K562 (cell line): ENCODE results near the gene NEK5. TPM values are rescaled to one million over a fixed set of nuclear protein-coding genes. Genes with fewer than 3 reads are reported as not detected.

ENCODE experiments used
- CBX5 ChIP-seq: IDR thresholded peaks from 2 replicates; pipeline ENCODE4 v1.6.1; 2014; ENCODE audit warnings: low read depth, borderline replicate concordance
- CTBP1 ChIP-seq: fragments of 450-650 bp; IDR thresholded peaks from 2 replicates; pipeline ENCODE4 v1.6.1; 2016; ENCODE audit warnings: borderline replicate concordance
- ETS2 ChIP-seq: IDR thresholded peaks from 2 replicates; pipeline ENCODE4 v1.6.1; 2016; ENCODE audit warnings: borderline replicate concordance, missing genetic modification characterization, mild to moderate bottlenecking, moderate library complexity, missing compliant biosample characterization; ENCODE audit not compliant: poor library complexity, severe bottlenecking
- KAT7 ChIP-seq: sonication (generic); formaldehyde crosslinking; IDR thresholded peaks from 2 replicates; pipeline ENCODE4 v1.8.0; 2022; ENCODE audit warnings: missing genetic modification reagents, mild to moderate bottlenecking, borderline replicate concordance
- MCM5 ChIP-seq: fragments of 450-650 bp; IDR thresholded peaks from 2 replicates; pipeline ENCODE4 v1.6.1; 2016; ENCODE audit warnings: low read depth
- MYC ChIP-seq, 2 experiments: fragments of 250-450 bp in 1 of 2; sonication (Bioruptor Pico) in 1 of 2; IDR thresholded peaks; 2 replicates each; pipeline versions ENCODE4 v1.5.1 to v1.6.1; 2012 to 2021; ENCODE audit warnings: low read depth in 2 of 2, borderline replicate concordance in 1 of 2, improper control_type of control experiment in 1 of 2, low read length in 1 of 2, mild to moderate bottlenecking in 1 of 2, moderate library complexity in 1 of 2
- NCOA1 ChIP-seq: fragments of 450-650 bp; IDR thresholded peaks from 2 replicates; pipeline ENCODE4 v1.6.1; 2016; ENCODE audit warnings: low read depth
- NEUROD1 ChIP-seq: fragments of 150-350 bp; IDR thresholded peaks from 2 replicates; pipeline ENCODE4 v1.6.1; 2014; ENCODE audit warnings: borderline replicate concordance, low read length, low read depth; ENCODE audit not compliant: partially characterized antibody
- POLR2A ChIP-seq: fragments of 450-650 bp; conservative IDR thresholded peaks from 2 replicates; pipeline ENCODE4 v1.6.1; 2016
- SP1 ChIP-seq: sonication (generic); formaldehyde crosslinking; IDR thresholded peaks from 2 replicates; pipeline ENCODE4 v1.8.1; 2022; ENCODE audit warnings: mild to moderate bottlenecking, missing genetic modification reagents
- XRCC3 ChIP-seq: fragments of 450-650 bp; IDR thresholded peaks from 2 replicates; pipeline ENCODE4 v1.6.1; 2017; ENCODE audit warnings: mild to moderate bottlenecking, moderate library complexity
- ZFX ChIP-seq: sonication (generic); formaldehyde crosslinking; IDR thresholded peaks from 2 replicates; pipeline ENCODE4 v1.8.0; 2022; ENCODE audit warnings: mild to moderate bottlenecking, missing genetic modification reagents, moderate library complexity
- ZNF436 ChIP-seq: fragments of 250-450, 450-650 bp; sonication (Bioruptor Pico); formaldehyde crosslinking; IDR thresholded peaks from 2 replicates; pipeline ENCODE4 v1.7.0; 2020; ENCODE audit warnings: mild to moderate bottlenecking
- ZNF445 ChIP-seq: fragments of 250-450 bp; sonication (Bioruptor Pico); IDR thresholded peaks from 2 replicates; pipeline ENCODE4 v1.4.0; 2020; ENCODE audit warnings: low read depth, mild to moderate bottlenecking, moderate library complexity
- ZNF75A ChIP-seq: fragments of 450-650 bp; formaldehyde crosslinking; IDR thresholded peaks from 2 replicates; pipeline ENCODE4 v1.4.0; 2020; ENCODE audit warnings: mild to moderate bottlenecking
- polyA plus RNA-seq, 8 experiments: library from polyadenylated mRNA; depleted of rRNA in 4 of 8; stranded (reverse) in 5 of 8; unstranded in 3 of 8; fragments of >200 nt; fragmentation: Nextera tagmentation in 2 of 8; fragmentation: Illumina TruSeq in 1 of 8; extraction: Ambion mirVana in 2 of 8; extraction: Trizol in 1 of 8; gene quantifications; 2 replicates each; pipeline versions ENCODE4 v1.2.1 to v1.2.3, GENCODE V29; 2011 to 2014; ENCODE audit warnings: inconsistent platforms in 1 of 8, missing spikeins in 1 of 8
- total RNA-seq, 7 experiments: library from RNA; depleted of rRNA in 6 of 7; stranded (reverse); fragments of >200 nt in 6 of 7; fragmentation: Illumina TruSeq in 2 of 7; extraction: Trizol in 2 of 7; gene quantifications; 2 replicates each; pipeline versions ENCODE4 v1.2.1 to v1.2.3, GENCODE V29; 2011 to 2021; ENCODE audit warnings: low replicate concordance in 1 of 7
- TF ChIP-seq, protein P1 (sequence below), 2 experiments: IDR thresholded peaks; 2 replicates each; pipeline ENCODE4 v1.6.1; 2012; ENCODE audit warnings: improper control_type of control experiment in 2 of 2, low read depth in 2 of 2, low read length in 2 of 2, borderline replicate concordance in 1 of 2
- TF ChIP-seq, protein P2 (sequence below): fragments of 250-450 bp; sonication (Bioruptor Pico); IDR thresholded peaks from 2 replicates; pipeline ENCODE4 v1.5.0; 2020; ENCODE audit warnings: mild to moderate bottlenecking, borderline replicate concordance
- TF ChIP-seq, protein P3 (sequence below): sonication (generic); formaldehyde crosslinking; IDR thresholded peaks from 2 replicates; pipeline ENCODE4 v1.4.0; 2020; ENCODE audit warnings: mild to moderate bottlenecking, missing genetic modification reagents
- TF ChIP-seq, protein P4 (sequence below): fragments of 450-650 bp; formaldehyde crosslinking; IDR thresholded peaks from 2 replicates; pipeline ENCODE4 v1.4.0; 2020; ENCODE audit warnings: mild to moderate bottlenecking, moderate library complexity

The NEK5 gene
- total and polyA plus RNA-seq, 9 of the 15 experiments (the other 6 are each of a cell fraction or from before 2014, with no cell fraction given): 0.09 to 0.44 (median 0.33) TPM

DNA sequence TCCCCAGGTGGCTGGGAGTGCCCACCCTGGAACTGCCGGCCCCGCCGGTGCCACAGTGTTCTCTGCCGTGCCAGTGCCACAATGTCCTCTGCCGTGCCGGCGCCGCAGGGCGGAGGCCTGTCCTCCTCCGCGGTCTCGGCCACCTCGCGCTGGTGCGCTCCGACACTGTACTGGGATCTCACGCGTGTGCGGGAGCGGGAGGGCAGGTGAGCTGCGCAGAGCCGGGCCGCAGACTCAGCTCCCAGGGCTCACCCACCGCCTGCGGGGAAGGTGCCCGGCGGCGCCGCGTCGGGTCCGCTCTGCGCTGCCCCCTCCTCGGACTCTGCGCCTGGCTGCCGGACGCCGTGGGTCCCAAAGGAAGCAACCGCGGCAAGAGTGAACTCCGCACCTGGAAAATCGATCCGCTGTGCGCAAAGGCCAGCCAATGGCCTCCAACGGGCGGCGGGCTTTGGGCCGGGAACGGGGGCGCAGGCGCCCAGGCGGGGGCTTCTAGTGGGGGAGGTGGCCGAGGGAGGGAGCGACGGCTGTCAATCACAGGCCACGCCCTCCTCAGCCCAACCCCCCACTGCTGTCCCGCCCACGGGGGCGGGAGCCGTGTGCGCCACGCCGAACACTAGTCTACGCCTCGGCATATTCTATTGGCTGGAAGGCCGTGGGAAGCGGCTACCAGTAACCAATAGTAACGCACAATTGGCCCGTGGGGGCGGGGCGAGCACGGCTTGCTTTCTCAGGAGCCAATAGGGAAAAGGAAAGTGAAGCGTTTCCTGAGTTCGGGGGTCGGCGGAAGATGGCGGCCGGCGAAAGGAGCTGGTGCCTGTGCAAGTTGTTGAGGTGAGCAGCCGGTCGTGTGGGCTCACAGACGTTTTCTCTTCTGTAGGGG, 117.0 kb downstream of the NEK5 start, which contains the start of gene ALG11 (continued):
- TF ChIP-seq, protein P1, sequence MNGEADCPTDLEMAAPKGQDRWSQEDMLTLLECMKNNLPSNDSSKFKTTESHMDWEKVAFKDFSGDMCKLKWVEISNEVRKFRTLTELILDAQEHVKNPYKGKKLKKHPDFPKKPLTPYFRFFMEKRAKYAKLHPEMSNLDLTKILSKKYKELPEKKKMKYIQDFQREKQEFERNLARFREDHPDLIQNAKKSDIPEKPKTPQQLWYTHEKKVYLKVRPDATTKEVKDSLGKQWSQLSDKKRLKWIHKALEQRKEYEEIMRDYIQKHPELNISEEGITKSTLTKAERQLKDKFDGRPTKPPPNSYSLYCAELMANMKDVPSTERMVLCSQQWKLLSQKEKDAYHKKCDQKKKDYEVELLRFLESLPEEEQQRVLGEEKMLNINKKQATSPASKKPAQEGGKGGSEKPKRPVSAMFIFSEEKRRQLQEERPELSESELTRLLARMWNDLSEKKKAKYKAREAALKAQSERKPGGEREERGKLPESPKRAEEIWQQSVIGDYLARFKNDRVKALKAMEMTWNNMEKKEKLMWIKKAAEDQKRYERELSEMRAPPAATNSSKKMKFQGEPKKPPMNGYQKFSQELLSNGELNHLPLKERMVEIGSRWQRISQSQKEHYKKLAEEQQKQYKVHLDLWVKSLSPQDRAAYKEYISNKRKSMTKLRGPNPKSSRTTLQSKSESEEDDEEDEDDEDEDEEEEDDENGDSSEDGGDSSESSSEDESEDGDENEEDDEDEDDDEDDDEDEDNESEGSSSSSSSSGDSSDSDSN (IDR thresholded peaks at IDR 0.05; ENCODE audit: borderline replicate concordance in 1 of 2, low read depth in 2 of 2, low read length in 2 of 2): 0 out of 4 replicates have a peak, but pooled peaks have one; percentile 3 to 61
- peak; percentile 86 for TF ChIP-seq POLR2A
- peak; percentile 82; the same call in 1 of the 2 replicates for TF ChIP-seq KAT7 (CRISPR knock-in tag)
- peak; percentile 96 for TF ChIP-seq SP1 (CRISPR knock-in tag)
- 0 out of 2 replicates have a peak, but pooled peaks have one; percentile 38 for TF ChIP-seq CTBP1
- TF ChIP-seq ZNF445 (CRISPR knock-in tag): no peak
- TF ChIP-seq NEUROD1: peak; percentile 89
- no peak for TF ChIP-seq XRCC3
- TF ChIP-seq ZNF436 (CRISPR knock-in tag): no peak
- TF ChIP-seq NCOA1: no peak
- TF ChIP-seq, protein P2, sequence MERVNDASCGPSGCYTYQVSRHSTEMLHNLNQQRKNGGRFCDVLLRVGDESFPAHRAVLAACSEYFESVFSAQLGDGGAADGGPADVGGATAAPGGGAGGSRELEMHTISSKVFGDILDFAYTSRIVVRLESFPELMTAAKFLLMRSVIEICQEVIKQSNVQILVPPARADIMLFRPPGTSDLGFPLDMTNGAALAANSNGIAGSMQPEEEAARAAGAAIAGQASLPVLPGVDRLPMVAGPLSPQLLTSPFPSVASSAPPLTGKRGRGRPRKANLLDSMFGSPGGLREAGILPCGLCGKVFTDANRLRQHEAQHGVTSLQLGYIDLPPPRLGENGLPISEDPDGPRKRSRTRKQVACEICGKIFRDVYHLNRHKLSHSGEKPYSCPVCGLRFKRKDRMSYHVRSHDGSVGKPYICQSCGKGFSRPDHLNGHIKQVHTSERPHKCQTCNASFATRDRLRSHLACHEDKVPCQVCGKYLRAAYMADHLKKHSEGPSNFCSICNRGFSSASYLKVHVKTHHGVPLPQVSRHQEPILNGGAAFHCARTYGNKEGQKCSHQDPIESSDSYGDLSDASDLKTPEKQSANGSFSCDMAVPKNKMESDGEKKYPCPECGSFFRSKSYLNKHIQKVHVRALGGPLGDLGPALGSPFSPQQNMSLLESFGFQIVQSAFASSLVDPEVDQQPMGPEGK (CRISPR knock-in tag): no peak
- peak; percentile 65 for TF ChIP-seq MYC (IDR thresholded peaks at IDR 0.05; ENCODE audit: low read depth, low read length)
- TF ChIP-seq MYC (CRISPR knock-in tag; IDR thresholded peaks at IDR 0.05; ENCODE audit: borderline replicate concordance, low read depth): no peak
- no peak for TF ChIP-seq MCM5
- TF ChIP-seq, protein P3, sequence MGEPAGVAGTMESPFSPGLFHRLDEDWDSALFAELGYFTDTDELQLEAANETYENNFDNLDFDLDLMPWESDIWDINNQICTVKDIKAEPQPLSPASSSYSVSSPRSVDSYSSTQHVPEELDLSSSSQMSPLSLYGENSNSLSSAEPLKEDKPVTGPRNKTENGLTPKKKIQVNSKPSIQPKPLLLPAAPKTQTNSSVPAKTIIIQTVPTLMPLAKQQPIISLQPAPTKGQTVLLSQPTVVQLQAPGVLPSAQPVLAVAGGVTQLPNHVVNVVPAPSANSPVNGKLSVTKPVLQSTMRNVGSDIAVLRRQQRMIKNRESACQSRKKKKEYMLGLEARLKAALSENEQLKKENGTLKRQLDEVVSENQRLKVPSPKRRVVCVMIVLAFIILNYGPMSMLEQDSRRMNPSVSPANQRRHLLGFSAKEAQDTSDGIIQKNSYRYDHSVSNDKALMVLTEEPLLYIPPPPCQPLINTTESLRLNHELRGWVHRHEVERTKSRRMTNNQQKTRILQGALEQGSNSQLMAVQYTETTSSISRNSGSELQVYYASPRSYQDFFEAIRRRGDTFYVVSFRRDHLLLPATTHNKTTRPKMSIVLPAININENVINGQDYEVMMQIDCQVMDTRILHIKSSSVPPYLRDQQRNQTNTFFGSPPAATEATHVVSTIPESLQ: no peak
- peak; percentile 75 for TF ChIP-seq ZFX (CRISPR knock-in tag)
- TF ChIP-seq, protein P4, sequence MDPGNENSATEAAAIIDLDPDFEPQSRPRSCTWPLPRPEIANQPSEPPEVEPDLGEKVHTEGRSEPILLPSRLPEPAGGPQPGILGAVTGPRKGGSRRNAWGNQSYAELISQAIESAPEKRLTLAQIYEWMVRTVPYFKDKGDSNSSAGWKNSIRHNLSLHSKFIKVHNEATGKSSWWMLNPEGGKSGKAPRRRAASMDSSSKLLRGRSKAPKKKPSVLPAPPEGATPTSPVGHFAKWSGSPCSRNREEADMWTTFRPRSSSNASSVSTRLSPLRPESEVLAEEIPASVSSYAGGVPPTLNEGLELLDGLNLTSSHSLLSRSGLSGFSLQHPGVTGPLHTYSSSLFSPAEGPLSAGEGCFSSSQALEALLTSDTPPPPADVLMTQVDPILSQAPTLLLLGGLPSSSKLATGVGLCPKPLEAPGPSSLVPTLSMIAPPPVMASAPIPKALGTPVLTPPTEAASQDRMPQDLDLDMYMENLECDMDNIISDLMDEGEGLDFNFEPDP: no peak
- no peak for TF ChIP-seq ZNF75A (CRISPR knock-in tag)
- no peak for TF ChIP-seq ETS2 (tag)
- TF ChIP-seq CBX5: no peak
